ENCODE data around the gene ALAS1. TPM values are rescaled to one million over a fixed set of nuclear protein-coding genes. Genes with fewer than 3 reads are reported as not detected.
A peak's percentile ranks its signal among the peaks of the same experiment; 100 is the strongest.

ALAS1 gene
- total and polyA plus RNA-seq, 2 experiments from 2014 or later: 30.4 to 33.9 TPM

- no peaks in the 10 kb centered on the region for H3K9me2 ChIP-seq (ENCODE audit: insufficient read depth)
- peaks cover 19% of the 10 kb centered on the region; the same call in 1 of the 2 replicates for H3K36me3 ChIP-seq (ENCODE audit: low read depth)
- H2AFZ ChIP-seq: no peak overlapping the region
- H3F3A ChIP-seq (ENCODE audit: insufficient read depth): peaks cover 31% of the 10 kb centered on the region
- no peak overlapping the region for H3K4me3 ChIP-seq
- peak overlapping the region; percentile 48 for H3K4me2 ChIP-seq (ENCODE audit: unreplicated experiment)
- 85 to 91% methylated on average over 10 of the region's 10 CpGs for whole genome bisulfite sequencing, 2 experiments (ENCODE audit: low coverage in 1 of 2, low lambda C conversion rate in 2 of 2, missing lambda C conversion rate in 2 of 2)
- no peaks in the 10 kb centered on the region for H4K20me1 ChIP-seq (ENCODE audit: insufficient read depth)
- 0 out of 2 replicates have a peak overlapping the region, but pooled peaks have one; percentile 0 for H3K27ac ChIP-seq
- DNase-seq: no peak
- TF ChIP-seq EZH2 (IDR thresholded peaks at IDR 0.05; ENCODE audit: insufficient read depth, poor library complexity, severe bottlenecking): no peak
- TF ChIP-seq EZH2phosphoT487 (IDR thresholded peaks at IDR 0.05; ENCODE audit: insufficient read depth, low read depth): no peak
- H3K9me3 ChIP-seq (ENCODE audit: low read depth): no peaks in the 10 kb centered on the region
- no peaks in the 10 kb centered on the region for H3K27me3 ChIP-seq (replicated peaks; ENCODE audit: insufficient read depth)
- no peaks in the 10 kb centered on the region for H3K79me2 ChIP-seq (ENCODE audit: insufficient read depth)
- in situ Hi-C loops (cut with MboI): no loop called here
- no peak overlapping the region for H3K9ac ChIP-seq
- peaks cover 13% of the 10 kb centered on the region for H3K4me1 ChIP-seq (ENCODE audit: insufficient read depth)
Measured at GRCh38 chr3:52217409-52217805, 19.4 kb downstream of the ALAS1 start.

DNA sequence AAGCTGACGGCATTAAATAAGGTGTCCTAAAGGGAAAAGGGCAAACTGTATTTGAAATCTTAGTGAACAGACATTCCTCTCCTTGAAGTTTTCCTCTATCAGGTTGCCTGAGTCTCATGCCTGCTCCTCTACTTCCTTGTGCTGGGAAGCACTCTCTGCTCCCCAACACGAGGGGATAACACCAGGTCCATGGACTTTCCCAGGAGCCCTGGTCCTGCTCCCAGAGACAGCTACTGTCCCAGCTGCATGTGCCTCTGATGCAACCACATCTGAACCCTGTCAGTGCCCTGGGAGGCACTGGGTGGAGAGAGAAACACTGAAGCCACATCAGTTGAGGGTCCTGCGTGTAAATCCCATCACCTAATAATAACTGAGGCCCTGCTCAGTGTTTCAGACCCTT, 20.1 kb downstream of the ALAS1 start:
- no peaks in the 10 kb centered on the region for H3K9me2 ChIP-seq (ENCODE audit: insufficient read depth)
- H3K9me3 ChIP-seq (ENCODE audit: low read depth): no peaks in the 10 kb centered on the region
- H3K36me3 ChIP-seq (ENCODE audit: low read depth): peaks cover 16% of the 10 kb centered on the region; the same call in 1 of the 2 replicates
- no peak overlapping the region for H3K4me2 ChIP-seq (ENCODE audit: unreplicated experiment)
- in situ Hi-C loops (cut with MboI): no loop called here
- no peaks in the 10 kb centered on the region for H4K20me1 ChIP-seq (ENCODE audit: insufficient read depth)
- no peak overlapping the region for H3K27ac ChIP-seq
- no peak overlapping the region for H3K4me3 ChIP-seq
- H3F3A ChIP-seq (ENCODE audit: insufficient read depth): peaks cover 31% of the 10 kb centered on the region
- H3K79me2 ChIP-seq (ENCODE audit: insufficient read depth): no peaks in the 10 kb centered on the region
- no peak for DNase-seq
- H2AFZ ChIP-seq: no peak overlapping the region
- 91 to 93% methylated on average over 3 of the region's 3 CpGs for WGBS, 2 experiments (ENCODE audit: low coverage in 1 of 2, low lambda C conversion rate in 2 of 2, missing lambda C conversion rate in 2 of 2)
- H3K9ac ChIP-seq: no peak overlapping the region
- H3K27me3 ChIP-seq (replicated peaks; ENCODE audit: insufficient read depth): no peaks in the 10 kb centered on the region
- TF ChIP-seq EZH2phosphoT487 (IDR thresholded peaks at IDR 0.05; ENCODE audit: insufficient read depth, low read depth) (no peak), EZH2 (IDR thresholded peaks at IDR 0.05; ENCODE audit: insufficient read depth, poor library complexity, severe bottlenecking) (no peak)
- H3K4me1 ChIP-seq (ENCODE audit: insufficient read depth): peaks cover 13% of the 10 kb centered on the region

DNA sequence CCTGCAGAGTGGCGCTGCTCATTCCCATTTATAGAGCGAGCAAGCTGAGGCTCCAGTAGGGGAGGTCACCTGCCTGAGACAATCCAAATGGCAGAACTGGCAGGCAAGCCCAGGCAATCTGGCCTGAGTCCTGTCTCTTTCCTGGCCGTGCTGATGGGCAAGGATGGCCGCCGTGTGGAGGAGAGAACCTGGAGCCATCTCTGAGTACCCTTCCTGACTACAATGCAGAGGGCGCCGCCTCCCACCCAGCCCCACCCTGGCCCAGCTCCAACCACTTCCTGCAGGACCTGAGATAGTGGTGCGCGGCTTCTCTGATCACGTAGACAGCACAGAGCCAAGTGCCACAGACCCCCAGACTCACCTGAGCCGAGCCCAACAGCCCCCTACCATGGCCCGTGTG, 20.5 kb downstream of the ALAS1 start:
- TF ChIP-seq EZH2phosphoT487 (IDR thresholded peaks at IDR 0.05; ENCODE audit: insufficient read depth, low read depth) (no peak), EZH2 (IDR thresholded peaks at IDR 0.05; ENCODE audit: insufficient read depth, poor library complexity, severe bottlenecking) (no peak)
- Histone ChIP-seq H3K4me2 (ENCODE audit: unreplicated experiment) (no peak overlapping the region), H3K4me3 (no peak overlapping the region), H3K9me2 (ENCODE audit: insufficient read depth) (no peaks in the 10 kb centered on the region), H3K9me3 (ENCODE audit: low read depth) (no peaks in the 10 kb centered on the region), H2AFZ (no peak overlapping the region), H3K4me1 (ENCODE audit: insufficient read depth) (peaks cover 13% of the 10 kb centered on the region), H3K27ac (no peak overlapping the region), H3K9ac (no peak overlapping the region), H3K36me3 (ENCODE audit: low read depth) (peaks cover 11% of the 10 kb centered on the region; the same call in 1 of the 2 replicates), H3K79me2 (ENCODE audit: insufficient read depth) (no peaks in the 10 kb centered on the region), H3F3A (ENCODE audit: insufficient read depth) (peaks cover 29% of the 10 kb centered on the region), H4K20me1 (ENCODE audit: insufficient read depth) (no peaks in the 10 kb centered on the region), H3K27me3 (replicated peaks; ENCODE audit: insufficient read depth) (no peaks in the 10 kb centered on the region)
- no peak for DNase-seq
- in situ Hi-C loops (cut with MboI): no loop called here
- 94 to 96% methylated on average over 12 of the region's 12 CpGs for WGBS, 2 experiments (ENCODE audit: low coverage in 1 of 2, low lambda C conversion rate in 2 of 2, missing lambda C conversion rate in 2 of 2)

- no peak overlapping the region for H3K9ac ChIP-seq
- no peaks in the 10 kb centered on the region for H3K9me2 ChIP-seq (ENCODE audit: insufficient read depth)
- H3K4me3 ChIP-seq: no peak overlapping the region
- WGBS, 2 experiments (ENCODE audit: low coverage in 1 of 2, low lambda C conversion rate in 2 of 2, missing lambda C conversion rate in 2 of 2): 80 to 81% methylated on average over 6 of the region's 6 CpGs
- H3K79me2 ChIP-seq (ENCODE audit: insufficient read depth): no peaks in the 10 kb centered on the region
- H3K27ac ChIP-seq: no peak overlapping the region
- no peaks in the 10 kb centered on the region for H3K9me3 ChIP-seq (ENCODE audit: low read depth)
- no peaks in the 10 kb centered on the region for H3K27me3 ChIP-seq (replicated peaks; ENCODE audit: insufficient read depth)
- peaks cover 13% of the 10 kb centered on the region for H3K4me1 ChIP-seq (ENCODE audit: insufficient read depth)
- H3K4me2 ChIP-seq (ENCODE audit: unreplicated experiment): no peak overlapping the region
- peaks cover 24% of the 10 kb centered on the region for H3F3A ChIP-seq (ENCODE audit: insufficient read depth)
- TF ChIP-seq EZH2phosphoT487 (IDR thresholded peaks at IDR 0.05; ENCODE audit: insufficient read depth, low read depth) (no peak), EZH2 (IDR thresholded peaks at IDR 0.05; ENCODE audit: insufficient read depth, poor library complexity, severe bottlenecking) (no peak)
- in situ Hi-C loops (cut with MboI): no loop called here
- H4K20me1 ChIP-seq (ENCODE audit: insufficient read depth): no peaks in the 10 kb centered on the region
- 0 out of 2 replicates have a peak, but pooled peaks cover 5% of the 10 kb centered on the region for H3K36me3 ChIP-seq (ENCODE audit: low read depth)
- no peak for DNase-seq
- no peak overlapping the region for H2AFZ ChIP-seq
Measured at GRCh38 chr3:52218937-52219650, 21.1 kb downstream of the ALAS1 start.
